GM18508 (cell line): ENCODE measurements around the gene ERCC6.

Experiments used
- ATAC-seq: cut with Tn5 transposase; IDR thresholded peaks from one replicate; pipeline ENCODE4 v1.9.1; 2021; ENCODE audit warnings: moderate number of reproducible peaks; ENCODE audit not compliant: insufficient read depth, unreplicated experiment

The ERCC6 gene

GRCh38 chr10:49538381-49539319, at the start of gene ERCC6:
ERCC6 (minus strand) TSS chr10:49539121.
- ATAC-seq: peak; percentile 64

- ATAC-seq: no peak
Measured at GRCh38 chr10:49587981-49588380, 49.1 kb upstream of the ERCC6 start.

GRCh38 chr10:49585387-49585786, 46.5 kb upstream of the ERCC6 start:
- no peak for ATAC-seq

- ATAC-seq: no peak
Measured at GRCh38 chr10:49579621-49580020, 40.7 kb upstream of the ERCC6 start.

- no peak for ATAC-seq
Measured at GRCh38 chr10:49578392-49578791, 39.5 kb upstream of the ERCC6 start.

GRCh38 chr10:49577182-49577925, 38.4 kb upstream of the ERCC6 start:
- no peak for ATAC-seq

- no peak for ATAC-seq
Measured at GRCh38 chr10:49575489-49576072, 36.7 kb upstream of the ERCC6 start.

- no peak for ATAC-seq
Measured at GRCh38 chr10:49572594-49573114, 33.7 kb upstream of the ERCC6 start.

GRCh38 chr10:49571388-49571787, 32.5 kb upstream of the ERCC6 start:
- no peak for ATAC-seq

- ATAC-seq: no peak
Measured at GRCh38 chr10:49569031-49569631, 30.2 kb upstream of the ERCC6 start.

- no peak for ATAC-seq
Measured at GRCh38 chr10:49568235-49568634, 29.3 kb upstream of the ERCC6 start.

- ATAC-seq: no peak
Measured at GRCh38 chr10:49567810-49568209, 28.9 kb upstream of the ERCC6 start.

GRCh38 chr10:49564461-49565009, 25.6 kb upstream of the ERCC6 start:
- no peak for ATAC-seq

- ATAC-seq: no peak
Measured at GRCh38 chr10:49562893-49563292, 24.0 kb upstream of the ERCC6 start.

GRCh38 chr10:49560526-49560925, 21.6 kb upstream of the ERCC6 start:
- no peak for ATAC-seq

GRCh38 chr10:49559476-49559875, 20.6 kb upstream of the ERCC6 start:
- ATAC-seq: no peak

- no peak for ATAC-seq
Measured at GRCh38 chr10:49558190-49558589, 19.3 kb upstream of the ERCC6 start.

- ATAC-seq: no peak
Measured at GRCh38 chr10:49557681-49558080, 18.8 kb upstream of the ERCC6 start.

- ATAC-seq: no peak
Measured at GRCh38 chr10:49556723-49557122, 17.8 kb upstream of the ERCC6 start.

GRCh38 chr10:49552277-49552676, 13.4 kb upstream of the ERCC6 start:
- ATAC-seq: no peak
